ENCODE data around the gene TAF1C. TPM values are rescaled to one million over a fixed set of nuclear protein-coding genes. Genes with fewer than 3 reads are reported as not detected.

Gene TAF1C
- total and polyA plus RNA-seq, 2 of the 4 experiments (the other 2 are of a cell fraction): 7.3 to 35.5 TPM

DNA sequence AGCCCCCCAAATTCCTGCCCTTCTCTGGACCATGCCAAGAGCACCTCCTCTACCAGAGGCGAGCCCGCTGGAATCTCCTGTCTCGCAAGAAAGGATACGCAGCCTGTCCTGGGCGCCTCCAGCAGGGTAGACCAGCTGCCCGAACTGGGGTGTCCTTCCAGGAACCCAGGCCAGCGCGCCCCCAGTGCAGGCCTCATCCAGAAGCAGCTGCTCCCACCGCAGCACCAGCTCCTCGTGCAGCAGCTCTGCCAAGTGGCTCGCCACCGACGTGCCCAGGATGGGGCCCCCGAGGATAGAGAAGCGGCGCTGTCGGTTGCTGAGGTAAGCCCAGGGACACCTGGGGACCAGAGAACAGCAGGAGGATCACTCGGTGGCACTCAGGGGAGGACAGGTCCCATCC, 4.8 kb downstream of the TAF1C start:
- Histone ChIP-seq H2BK15ac (ENCODE audit: low read depth, low read length) (no peak overlapping the region), H2AK9ac (replicated peaks; ENCODE audit: low read depth, low read length, poor library complexity) (no peak overlapping the region), H2AFZ (replicated peaks; ENCODE audit: low read length, poor library complexity) (no peak overlapping the region), H2BK20ac (ENCODE audit: low read depth, low read length) (no peak overlapping the region), H3K9me1 (ENCODE audit: insufficient read depth, low read length) (peaks cover 8% of the 10 kb centered on the region; the same call in 1 of the 2 replicates), H3K9ac (ENCODE audit: low read depth, low read length) (no peak overlapping the region), H3K4me2 (ENCODE audit: low read depth, low read length) (no peak overlapping the region), H2BK120ac (ENCODE audit: low read depth, low read length) (no peak overlapping the region), H3K23ac (ENCODE audit: low read depth, low read length) (no peak overlapping the region), H4K91ac (ENCODE audit: insufficient read depth, low read depth, low read length) (no peak overlapping the region), H2BK5ac (ENCODE audit: low read depth, low read length, poor library complexity, severe bottlenecking) (no peak overlapping the region), H3K36me3 (ENCODE audit: control insufficient read depth, insufficient read depth, low read length) (peaks cover 56% of the 10 kb centered on the region), H4K5ac (ENCODE audit: low read depth, low read length) (no peak overlapping the region), H3K18ac (ENCODE audit: low read depth, low read length) (no peak overlapping the region), H3K4me3 (ENCODE audit: insufficient read depth, low read depth, low read length) (no peak overlapping the region), H3K4ac (ENCODE audit: low read depth, low read length) (no peak overlapping the region), H2AK5ac (ENCODE audit: low read depth, low read length) (no peak overlapping the region), H3K79me1 (ENCODE audit: low read depth in 1 of 2, low read length in 2 of 2) (peaks cover 16 to 48% of the 10 kb centered on the region in 2 experiments), H3K56ac (ENCODE audit: extremely low read depth, insufficient read depth, low read length) (no peak overlapping the region), H3K27ac (ENCODE audit: insufficient read depth, low read length) (no peak overlapping the region), H4K8ac (ENCODE audit: low read depth in 2 of 2, low read length in 2 of 2) (no peak overlapping the region), H3K27me3 (ENCODE audit: control insufficient read depth, insufficient read depth, low read length) (no peaks in the 10 kb centered on the region), H3K4me1 (ENCODE audit: control insufficient read depth, insufficient read depth, low read length) (peaks cover 8% of the 10 kb centered on the region), H3K14ac (replicated peaks; ENCODE audit: low read depth, low read length) (no peak overlapping the region), H4K20me1 (ENCODE audit: insufficient read depth, low read length) (peaks cover 21% of the 10 kb centered on the region), H3K9me3 (ENCODE audit: control insufficient read depth, insufficient read depth, low read length) (no peaks in the 10 kb centered on the region)
- intact Hi-C loops (cut with micrococcal nuclease) (no loop called here), in situ Hi-C loops (cut with MboI; ENCODE audit: low sequenced_read_pairs) (no loop called here), dilution Hi-C loops (cut with HindIII; ENCODE audit: low sequenced_read_pairs, unreplicated experiment) (no loop called here)
- ATAC-seq (ENCODE audit: low read depth): no peak
- ChIA-PET POLR2A (ENCODE audit: unreplicated experiment) (no interaction called here), CTCF (no interaction called here)
- 90% methylated on average over 2 of the region's 18 CpGs; no CpG with 5 or more reads in 1 of the 2 experiments for WGBS, 2 experiments (ENCODE audit: extremely low coverage in 2 of 2, insufficient read length in 1 of 2)
- TF ChIP-seq CHD1 (IDR thresholded peaks at IDR 0.05; ENCODE audit: low read depth, low read length) (no peak), BHLHE40 (IDR thresholded peaks at IDR 0.05; ENCODE audit: low read depth, low read length) (no peak), CTCF (conservative IDR thresholded peaks at IDR 0.05; ENCODE audit: low read depth, low read length) (no peak), RFX5 (IDR thresholded peaks at IDR 0.05; ENCODE audit: low read depth, low read length) (no peak), MAFK (IDR thresholded peaks at IDR 0.05; ENCODE audit: low read depth, low read length) (no peak), RAD21 (IDR thresholded peaks at IDR 0.05; ENCODE audit: low read length) (no peak), FOS (IDR thresholded peaks at IDR 0.05; ENCODE audit: low read depth, low read length) (no peak), MXI1 (IDR thresholded peaks at IDR 0.05; ENCODE audit: borderline replicate concordance, low read depth, low read length) (no peak), RCOR1 (IDR thresholded peaks at IDR 0.05; ENCODE audit: insufficient replicate concordance, low read length) (no peak), NFE2L2 (IDR thresholded peaks at IDR 0.05; ENCODE audit: low read depth, low read length) (no peak), POLR2A (IDR thresholded peaks at IDR 0.05; ENCODE audit: low read depth, low read length) (no peak), MAZ (IDR thresholded peaks at IDR 0.05; ENCODE audit: borderline replicate concordance, low read depth, low read length) (no peak), SMC3 (IDR thresholded peaks at IDR 0.05; ENCODE audit: low read depth, low read length) (no peak), CEBPB (IDR thresholded peaks at IDR 0.05; ENCODE audit: low read depth, low read length) (no peak)
- TF ChIP-seq, protein P1, sequence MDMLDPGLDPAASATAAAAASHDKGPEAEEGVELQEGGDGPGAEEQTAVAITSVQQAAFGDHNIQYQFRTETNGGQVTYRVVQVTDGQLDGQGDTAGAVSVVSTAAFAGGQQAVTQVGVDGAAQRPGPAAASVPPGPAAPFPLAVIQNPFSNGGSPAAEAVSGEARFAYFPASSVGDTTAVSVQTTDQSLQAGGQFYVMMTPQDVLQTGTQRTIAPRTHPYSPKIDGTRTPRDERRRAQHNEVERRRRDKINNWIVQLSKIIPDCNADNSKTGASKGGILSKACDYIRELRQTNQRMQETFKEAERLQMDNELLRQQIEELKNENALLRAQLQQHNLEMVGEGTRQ (IDR thresholded peaks at IDR 0.05; ENCODE audit: low read depth, low read length): no peak
- TF ChIP-seq, protein P2, sequence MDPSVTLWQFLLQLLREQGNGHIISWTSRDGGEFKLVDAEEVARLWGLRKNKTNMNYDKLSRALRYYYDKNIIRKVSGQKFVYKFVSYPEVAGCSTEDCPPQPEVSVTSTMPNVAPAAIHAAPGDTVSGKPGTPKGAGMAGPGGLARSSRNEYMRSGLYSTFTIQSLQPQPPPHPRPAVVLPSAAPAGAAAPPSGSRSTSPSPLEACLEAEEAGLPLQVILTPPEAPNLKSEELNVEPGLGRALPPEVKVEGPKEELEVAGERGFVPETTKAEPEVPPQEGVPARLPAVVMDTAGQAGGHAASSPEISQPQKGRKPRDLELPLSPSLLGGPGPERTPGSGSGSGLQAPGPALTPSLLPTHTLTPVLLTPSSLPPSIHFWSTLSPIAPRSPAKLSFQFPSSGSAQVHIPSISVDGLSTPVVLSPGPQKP (IDR thresholded peaks at IDR 0.05; ENCODE audit: borderline replicate concordance, low read depth, low read length): no peak
- BruUV-seq (replicated peaks): no TSS peak
- no peak for DNase-seq
